Measurements from ENCODE around the gene GDE1.

GRCh38 chr16:19505600-19506303, 16.1 kb downstream of the GDE1 start:
- TF ChIP-seq CTCF (IDR thresholded peaks at IDR 0.05; ENCODE audit: borderline replicate concordance, extremely low read depth, low read length, poor library complexity, severe bottlenecking), result no peak
- TF ChIP-seq EZH2 (IDR thresholded peaks at IDR 0.05; ENCODE audit: borderline replicate concordance, low read depth, low read length, severe bottlenecking), result no peak

Measured in DND-41 (cell line).